ENCODE measurements around the gene FXYD5. TPM values are rescaled to one million over a fixed set of nuclear protein-coding genes. Genes with fewer than 3 reads are reported as not detected.

FXYD5 gene
- total RNA-seq, 1 experiment from 2014 or later: 100 TPM

DNA sequence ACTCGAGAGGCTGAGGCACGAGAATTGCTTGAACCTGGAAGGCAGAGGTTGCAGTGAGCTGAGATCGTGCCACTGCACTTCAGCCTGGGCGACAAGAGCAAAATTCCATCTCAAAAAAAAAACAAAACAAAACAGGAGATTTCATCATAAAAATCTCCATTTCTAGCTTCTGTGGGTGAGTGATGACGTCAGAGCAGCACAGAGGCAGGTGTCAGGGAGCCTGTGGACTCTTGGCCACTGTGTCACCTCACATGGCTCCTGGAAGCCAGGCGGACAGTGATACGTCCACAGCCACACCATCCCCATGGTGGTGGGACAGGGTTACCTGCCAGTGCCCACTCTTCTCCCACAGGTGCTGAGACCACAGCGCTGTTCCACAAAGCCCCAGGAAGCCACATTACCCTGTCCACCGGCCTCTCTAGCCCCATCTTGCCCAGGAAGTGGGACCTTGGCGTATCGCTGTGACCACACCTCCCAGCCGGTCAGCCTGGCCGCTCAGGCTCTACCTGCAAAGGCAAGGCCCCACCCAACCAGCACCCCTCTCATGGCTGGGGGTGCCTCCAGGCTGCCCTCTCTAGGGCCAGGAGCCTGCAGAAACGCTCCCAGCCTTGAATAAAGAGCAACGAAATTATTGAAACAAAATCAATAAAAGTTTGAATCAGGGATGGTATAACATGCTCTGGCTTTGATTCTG, 41.4 kb upstream of the FXYD5 start:
- Histone ChIP-seq H4K8ac (replicated peaks; ENCODE audit: insufficient read length, low read depth, low read length) (no peak overlapping the region), H2BK20ac (ENCODE audit: low read depth, low read length, poor library complexity, severe bottlenecking) (no peak overlapping the region), H3K18ac (ENCODE audit: insufficient read length, low read depth, low read length) (no peak overlapping the region), H3K56ac (ENCODE audit: insufficient read length, low read depth, low read length) (no peak overlapping the region), H2BK15ac (ENCODE audit: low read depth, low read length) (no peak overlapping the region), H3K27me3 (ENCODE audit: insufficient read depth, low read length) (no peaks in the 10 kb centered on the region), H3K23ac (ENCODE audit: insufficient read length, low read depth, low read length) (no peak overlapping the region), H4K20me1 (ENCODE audit: control insufficient read depth, insufficient read depth, insufficient read length) (no peaks in the 10 kb centered on the region), H3K4ac (ENCODE audit: low read depth, low read length) (no peak overlapping the region), H3K14ac (ENCODE audit: insufficient read depth, low read length) (no peak overlapping the region), H3K4me1 (ENCODE audit: insufficient read depth, low read length) (no peaks in the 10 kb centered on the region), H2BK120ac (ENCODE audit: low read depth, low read length, poor library complexity, severe bottlenecking) (no peak overlapping the region), H3K4me2 (ENCODE audit: insufficient read depth, insufficient read length, low read length) (no peak overlapping the region), H3K27ac (ENCODE audit: insufficient read length, low read depth, low read length) (no peak overlapping the region), H2AFZ (ENCODE audit: low read length) (no peak overlapping the region), H3K9ac (ENCODE audit: extremely low read depth, insufficient read length, low read length) (no peak overlapping the region), H3T11ph (ENCODE audit: low read length) (no peak overlapping the region), H4K5ac (ENCODE audit: insufficient read length, low read depth, low read length) (no peak overlapping the region), H3K9me3 (ENCODE audit: control insufficient read depth, low read depth, low read length) (no peaks in the 10 kb centered on the region), H3K79me2 (ENCODE audit: insufficient read depth, low read length) (no peaks in the 10 kb centered on the region), H2AK5ac (ENCODE audit: insufficient read length, low read length) (no peak overlapping the region), H2BK5ac (ENCODE audit: insufficient read length, low read length) (no peak overlapping the region), H3K79me1 (ENCODE audit: insufficient read depth, low read depth, low read length, poor library complexity, severe bottlenecking) (no peaks in the 10 kb centered on the region), H2BK12ac (ENCODE audit: insufficient read length, low read depth, low read length) (no peak overlapping the region), H4K91ac (ENCODE audit: insufficient read length, low read depth, low read length) (no peak overlapping the region), H3K23me2 (ENCODE audit: insufficient read length, low read depth, low read length, poor library complexity, severe bottlenecking) (no peaks in the 10 kb centered on the region)
- H3K4me3 Mint-ChIP-seq: no peak overlapping the region
- H3K27ac Mint-ChIP-seq: no peak overlapping the region; a peak in 1 of 7 replicates
- TF ChIP-seq, protein P1, sequence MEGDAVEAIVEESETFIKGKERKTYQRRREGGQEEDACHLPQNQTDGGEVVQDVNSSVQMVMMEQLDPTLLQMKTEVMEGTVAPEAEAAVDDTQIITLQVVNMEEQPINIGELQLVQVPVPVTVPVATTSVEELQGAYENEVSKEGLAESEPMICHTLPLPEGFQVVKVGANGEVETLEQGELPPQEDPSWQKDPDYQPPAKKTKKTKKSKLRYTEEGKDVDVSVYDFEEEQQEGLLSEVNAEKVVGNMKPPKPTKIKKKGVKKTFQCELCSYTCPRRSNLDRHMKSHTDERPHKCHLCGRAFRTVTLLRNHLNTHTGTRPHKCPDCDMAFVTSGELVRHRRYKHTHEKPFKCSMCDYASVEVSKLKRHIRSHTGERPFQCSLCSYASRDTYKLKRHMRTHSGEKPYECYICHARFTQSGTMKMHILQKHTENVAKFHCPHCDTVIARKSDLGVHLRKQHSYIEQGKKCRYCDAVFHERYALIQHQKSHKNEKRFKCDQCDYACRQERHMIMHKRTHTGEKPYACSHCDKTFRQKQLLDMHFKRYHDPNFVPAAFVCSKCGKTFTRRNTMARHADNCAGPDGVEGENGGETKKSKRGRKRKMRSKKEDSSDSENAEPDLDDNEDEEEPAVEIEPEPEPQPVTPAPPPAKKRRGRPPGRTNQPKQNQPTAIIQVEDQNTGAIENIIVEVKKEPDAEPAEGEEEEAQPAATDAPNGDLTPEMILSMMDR (conservative IDR thresholded peaks at IDR 0.05): no peak
- no peak for DNase-seq
- no peaks in the 10 kb centered on the region; a peak in 1 of 7 replicates for H3K36me3 Mint-ChIP-seq (ENCODE audit: insufficient read depth in 1 of 3, low read depth in 3 of 3)
- H3K9me3 Mint-ChIP-seq: no peaks in the 10 kb centered on the region
- peaks cover 10% of the 10 kb centered on the region for H3K27me3 Mint-ChIP-seq (ENCODE audit: low read depth)
- no CpG with 5 or more reads among the region's 15 CpGs for WGBS (ENCODE audit: extremely low coverage, insufficient read length, low lambda C conversion rate)
- H3K4me1 Mint-ChIP-seq: peaks cover 33 to 47% of the 10 kb centered on the region in 2 experiments
